K562 (cell line): ENCODE results near the gene UVRAG. TPM values are rescaled to one million over a fixed set of nuclear protein-coding genes. Genes with fewer than 3 reads are reported as not detected.

Source experiments
- ATAC-seq: fragments of 200-7000 bp; cut with Tn5 transposase; 3 replicates; pipeline ENCODE4 v1.9.1; 2020; ENCODE audit warnings: moderate library complexity
- BruUV-seq: library from RNA; stranded (reverse); fragments of 400-500 nt; replicated peaks from 2 replicates; lab custom pipeline; 2021; lab: Mats Ljungman, UMichigan
- CTCF ChIA-PET: fragments of 300-600 bp; formaldehyde crosslinking; extraction: SDS; loops from one replicate; lab custom pipeline; 2021; ENCODE audit warnings: low intra/inter-chr PET ratio; lab: Yijun Ruan, JAX
- POLR2A ChIA-PET: fragments of 300-600, 350-650 bp; sonication (Branson Sonifier 250); formaldehyde crosslinking; extraction: SDS; loops from one replicate; lab custom pipeline; 2021; ENCODE audit warnings: antibody characterized with exemption, inconsistent platforms; lab: Yijun Ruan, JAX
- DNase-seq, 4 experiments: peaks; one replicate each; pipeline versions ENCODE4 v3.0.0 to v3.0.0-alpha.2; 2011 to 2018; ENCODE audit warnings: low spot score in 3 of 4, mixed read lengths in 3 of 4; ENCODE audit errors: extremely low read depth in 1 of 4
- FAIRE-seq: peaks from 2 replicates; lab custom pipeline; 2011; peaks lifted over from hg19 to GRCh38; lab: Jason Lieb, UNC
- H2AFZ ChIP-seq: 2 replicates; pipeline ENCODE4 v1.6.0; 2011; ENCODE audit warnings: low read depth, low read length, control low read depth, inconsistent platforms
- H3K27ac ChIP-seq: fragments of 200-600 bp; 3 replicates; pipeline ENCODE4 v1.8.0; 2011; ENCODE audit warnings: low read depth, mild to moderate bottlenecking, control low read depth, inconsistent platforms, low read length, moderate library complexity, mixed read lengths; ENCODE audit errors: extremely low read depth
- H3K27me3 ChIP-seq, 2 experiments: fragments of 300-600 bp in 1 of 2; 2 replicates in 1 of 2; 3 replicates in 1 of 2; pipeline versions ENCODE4 v1.6.0 to v1.8.0; 2011; ENCODE audit warnings: inconsistent platforms in 2 of 2, low read length in 2 of 2, mild to moderate bottlenecking in 1 of 2, mixed read lengths in 1 of 2, moderate library complexity in 1 of 2; ENCODE audit not compliant: control insufficient read depth in 2 of 2, insufficient read depth in 2 of 2
- H3K36me3 ChIP-seq: fragments of 300-600 bp; 3 replicates; pipeline ENCODE4 v1.8.0; 2011; ENCODE audit warnings: mild to moderate bottlenecking, low read length, inconsistent platforms; ENCODE audit not compliant: control insufficient read depth, insufficient read depth
- H3K4me1 ChIP-seq, 2 experiments: fragments of 200-600 bp in 1 of 2; replicated peaks in 1 of 2; 2 replicates in 1 of 2; 3 replicates in 1 of 2; pipeline versions ENCODE4 v1.5.1 to v1.8.0; 2011; ENCODE audit warnings: inconsistent platforms in 2 of 2, low read length in 2 of 2, mild to moderate bottlenecking in 1 of 2, mixed read lengths in 1 of 2, moderate library complexity in 1 of 2; ENCODE audit not compliant: control insufficient read depth in 2 of 2, insufficient read depth in 2 of 2
- H3K4me2 ChIP-seq: 2 replicates; pipeline ENCODE4 v1.6.1; 2011; ENCODE audit warnings: low read length, control low read depth, inconsistent platforms, mixed read lengths; ENCODE audit not compliant: insufficient read depth
- H3K4me3 ChIP-seq: fragments of 200-600 bp; sonication (generic), shearing (Covaris generic); 2 replicates; pipeline ENCODE4 v1.5.1; 2016; ENCODE audit warnings: control low read depth, inconsistent platforms
- H3K79me2 ChIP-seq: fragments of 200-600 bp; 3 replicates; pipeline ENCODE4 v1.8.0; 2011; ENCODE audit warnings: low read length, inconsistent platforms; ENCODE audit not compliant: control insufficient read depth, insufficient read depth
- H3K9ac ChIP-seq, 2 experiments: 2 replicates each; pipeline versions ENCODE4 v1.6.0 to v1.6.1; 2011; ENCODE audit warnings: low read depth in 2 of 2, low read length in 2 of 2, control low read depth in 1 of 2, inconsistent platforms in 1 of 2, mild to moderate bottlenecking in 1 of 2, mixed read lengths in 1 of 2; ENCODE audit not compliant: insufficient read depth in 1 of 2
- H3K9me1 ChIP-seq: one replicate; pipeline ENCODE4 v1.6.0; 2011; ENCODE audit warnings: inconsistent platforms, mild to moderate bottlenecking, low read length, moderate library complexity; ENCODE audit not compliant: control insufficient read depth, insufficient read depth
- H3K9me3 ChIP-seq: replicated peaks from 2 replicates; pipeline ENCODE4 v1.5.1; 2011; ENCODE audit warnings: low read depth, low read length, inconsistent platforms; ENCODE audit not compliant: control insufficient read depth, insufficient read depth
- H4K20me1 ChIP-seq: replicated peaks from 2 replicates; pipeline ENCODE4 v1.6.1; 2011; ENCODE audit warnings: low read length, inconsistent platforms, mixed read lengths; ENCODE audit not compliant: control insufficient read depth, insufficient read depth
- CREB1 ChIP-seq, 2 experiments: sonication (generic) in 1 of 2; formaldehyde crosslinking in 1 of 2; IDR thresholded peaks; 2 replicates each; pipeline versions ENCODE4 v1.6.1 to v1.8.0; 2012 to 2022; ENCODE audit warnings: inconsistent platforms in 1 of 2, mild to moderate bottlenecking in 1 of 2, missing genetic modification reagents in 1 of 2, moderate library complexity in 1 of 2
- CREB3 ChIP-seq: fragments of 450-650 bp; conservative IDR thresholded peaks from 2 replicates; pipeline ENCODE4 v1.6.1; 2016; ENCODE audit warnings: missing genetic modification characterization, low read depth, mild to moderate bottlenecking, missing compliant biosample characterization, moderate library complexity
- DPF2 ChIP-seq: fragments of 450-650 bp; IDR thresholded peaks from 2 replicates; pipeline ENCODE4 v1.6.1; 2016
- ELF2 ChIP-seq: fragments of 250-450 bp; sonication (Bioruptor Pico); IDR thresholded peaks from 2 replicates; pipeline ENCODE4 v1.5.0; 2021; ENCODE audit warnings: mild to moderate bottlenecking
- GATAD2A ChIP-seq: fragments of 450-650 bp; IDR thresholded peaks from 2 replicates; pipeline ENCODE4 v1.6.1; 2017
- NFYB ChIP-seq: IDR thresholded peaks from 2 replicates; pipeline ENCODE4 v1.6.1; 2011; ENCODE audit warnings: mild to moderate bottlenecking, moderate library complexity; ENCODE audit not compliant: insufficient read length; ENCODE audit errors: extremely low read depth
- PTBP1 ChIP-seq: fragments of 200-400 bp; formaldehyde crosslinking; IDR thresholded peaks from 2 replicates; pipeline ENCODE4 v1.6.1; 2017; ENCODE audit warnings: low read depth, low read length
- SMAD4 ChIP-seq: fragments of 250-450 bp; sonication (Bioruptor Pico); conservative IDR thresholded peaks from 2 replicates; pipeline ENCODE4 v1.8.0; 2021; ENCODE audit warnings: inconsistent platforms, mild to moderate bottlenecking, moderate library complexity
- SPI1 ChIP-seq: IDR thresholded peaks from 2 replicates; pipeline ENCODE4 v1.6.1; 2011; ENCODE audit warnings: low read depth, low read length, control low read depth, borderline replicate concordance
- ZBTB26 ChIP-seq: fragments of 450-650 bp; formaldehyde crosslinking; IDR thresholded peaks from 2 replicates; pipeline ENCODE4 v1.4.0; 2022; ENCODE audit warnings: missing genetic modification characterization
- WGBS: fragments of 100-300 bp; shearing (Covaris generic); methylation state at CpG from one replicate; pipeline ENCODE4 v1.1.6; 2016; ENCODE audit warnings: low coverage, mixed read lengths; ENCODE audit not compliant: insufficient coverage; ENCODE audit errors: missing lambda C conversion rate; 5-methylcytosine and 5-hydroxymethylcytosine counted together
- in situ Hi-C: fragments of 300-500 bp; cut with MboI; formaldehyde crosslinking; loops from 4 replicates; pipeline ENCODE4 v1.15.0; 2018; ENCODE audit warnings: inconsistent platforms, mixed read lengths
- intact Hi-C: fragments of 100-400 bp; cut with micrococcal nuclease; formaldehyde crosslinking; loops from 2 replicates; pipeline ENCODE4 v1.14.2; 2022
- polyA plus RNA-seq, 8 experiments: library from polyadenylated mRNA; depleted of rRNA in 4 of 8; stranded (reverse) in 5 of 8; unstranded in 3 of 8; fragments of >200 nt; fragmentation: Nextera tagmentation in 2 of 8; fragmentation: Illumina TruSeq in 1 of 8; extraction: Ambion mirVana in 2 of 8; extraction: Trizol in 1 of 8; gene quantifications; 2 replicates each; pipeline versions ENCODE4 v1.2.1 to v1.2.3, GENCODE V29; 2011 to 2014; ENCODE audit warnings: inconsistent platforms in 1 of 8, missing spikeins in 1 of 8
- total RNA-seq, 7 experiments: library from RNA; depleted of rRNA in 6 of 7; stranded (reverse); fragments of >200 nt in 6 of 7; fragmentation: Illumina TruSeq in 2 of 7; extraction: Trizol in 2 of 7; gene quantifications; 2 replicates each; pipeline versions ENCODE4 v1.2.1 to v1.2.3, GENCODE V29; 2011 to 2021; ENCODE audit warnings: low replicate concordance in 1 of 7
- TF ChIP-seq, protein P1 (sequence below), 3 experiments: IDR thresholded peaks in 2 of 3; conservative IDR thresholded peaks in 1 of 3; 2 replicates each; pipeline ENCODE4 v1.5.1; 2011 to 2012; ENCODE audit warnings: low read length in 3 of 3, mild to moderate bottlenecking in 3 of 3, control low read depth in 2 of 3, improper control_type of control experiment in 1 of 3, inconsistent platforms in 1 of 3, low read depth in 1 of 3, mixed read lengths in 1 of 3, moderate library complexity in 1 of 3; ENCODE audit not compliant: insufficient read depth in 2 of 3
- TF ChIP-seq, protein P2 (sequence below): sonication (generic); formaldehyde crosslinking; IDR thresholded peaks from 2 replicates; pipeline ENCODE4 v1.8.0; 2022; ENCODE audit warnings: missing genetic modification reagents, mild to moderate bottlenecking, moderate library complexity, borderline replicate concordance

The UVRAG gene
- total and polyA plus RNA-seq, 9 of the 15 experiments (the other 6 are each of a cell fraction or from before 2014, with no cell fraction given): 3.1 to 17.8 (median 12.4) TPM

DNA sequence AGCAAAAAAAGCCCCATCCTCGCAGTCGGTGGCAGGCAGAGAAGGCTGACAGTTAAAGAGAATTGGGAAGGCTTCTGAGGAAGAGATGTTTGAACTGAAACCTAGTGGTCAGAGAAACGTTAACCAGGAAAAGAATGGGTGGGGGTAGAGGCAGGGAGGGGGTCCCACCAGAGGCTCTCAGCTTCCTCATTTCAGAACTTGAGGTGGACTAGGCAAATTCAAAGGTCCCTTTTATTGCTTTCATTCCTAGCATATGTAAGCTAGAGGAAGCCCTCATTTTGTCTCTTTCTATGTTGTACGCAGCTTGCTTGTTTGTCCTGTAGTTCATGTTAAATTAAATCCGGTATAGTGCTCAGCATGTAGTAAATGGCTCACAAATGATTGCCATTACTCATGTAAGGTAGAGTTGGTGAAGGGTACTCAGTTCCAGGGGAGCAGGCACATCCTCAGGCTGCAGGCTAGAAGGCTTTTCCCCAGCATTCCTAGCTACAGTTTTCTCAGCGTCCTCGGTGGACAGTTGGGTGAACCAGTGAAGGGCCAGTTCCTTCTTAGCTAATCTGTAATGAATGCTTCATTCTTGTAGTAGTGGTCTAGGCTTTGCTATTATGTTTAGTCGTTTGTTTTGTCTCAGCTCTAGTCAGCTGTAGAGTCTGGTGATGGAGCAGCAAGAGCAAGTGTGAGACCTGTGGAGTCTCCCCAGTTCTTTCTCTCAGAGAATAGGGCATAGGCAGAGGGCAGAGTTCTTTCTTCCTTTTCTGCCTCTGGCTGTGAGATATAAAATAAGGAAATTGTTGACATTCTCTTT is 58.6 kb downstream of the UVRAG start:
- ATAC-seq (no peak), FAIRE-seq (no peak), DNase-seq (no peak)
- peaks cover 2 to 6% of the 10 kb centered on the region in 2 experiments; a peak in 3 of 5 replicates for H3K4me1 ChIP-seq
- intact Hi-C loops: loop anchor here (5.0 kb wide), 1 partner anchor 486 kb away; no protein-coding TSS in a partner anchor
- H3K27ac ChIP-seq: no peak overlapping the region
- no peak overlapping the region for H3K9ac ChIP-seq
- in situ Hi-C loops: loop anchor here (25.0 kb wide), 1 partner anchor 436 kb away; the partner anchor contains the start of gene KLHL35
- no peaks in the 10 kb centered on the region; the same call in 1 of the 2 replicates for H4K20me1 ChIP-seq
- H2AFZ ChIP-seq: no peak overlapping the region
- no peaks in the 10 kb centered on the region for H3K9me1 ChIP-seq
- H3K4me3 ChIP-seq: no peak overlapping the region
- 66% methylated on average over 8 of the region's 8 CpGs for WGBS
- POLR2A ChIA-PET: interaction anchor here (0.6 to 1.6 kb wide), 4 partner anchors 10 to 451 kb away, joined by 3 read pairs; no protein-coding TSS in a partner anchor
- H3K9me3 ChIP-seq: no peaks in the 10 kb centered on the region
- TF ChIP-seq CREB3 (tag): no peak
- no peak for TF ChIP-seq ELF2 (CRISPR knock-in tag)
- no peak for TF ChIP-seq SMAD4 (CRISPR knock-in tag)
- TF ChIP-seq GATAD2A: no peak
- TF ChIP-seq NFYB: no peak
- no peak for TF ChIP-seq SPI1
- no peak for TF ChIP-seq PTBP1
- TF ChIP-seq, protein P1, sequence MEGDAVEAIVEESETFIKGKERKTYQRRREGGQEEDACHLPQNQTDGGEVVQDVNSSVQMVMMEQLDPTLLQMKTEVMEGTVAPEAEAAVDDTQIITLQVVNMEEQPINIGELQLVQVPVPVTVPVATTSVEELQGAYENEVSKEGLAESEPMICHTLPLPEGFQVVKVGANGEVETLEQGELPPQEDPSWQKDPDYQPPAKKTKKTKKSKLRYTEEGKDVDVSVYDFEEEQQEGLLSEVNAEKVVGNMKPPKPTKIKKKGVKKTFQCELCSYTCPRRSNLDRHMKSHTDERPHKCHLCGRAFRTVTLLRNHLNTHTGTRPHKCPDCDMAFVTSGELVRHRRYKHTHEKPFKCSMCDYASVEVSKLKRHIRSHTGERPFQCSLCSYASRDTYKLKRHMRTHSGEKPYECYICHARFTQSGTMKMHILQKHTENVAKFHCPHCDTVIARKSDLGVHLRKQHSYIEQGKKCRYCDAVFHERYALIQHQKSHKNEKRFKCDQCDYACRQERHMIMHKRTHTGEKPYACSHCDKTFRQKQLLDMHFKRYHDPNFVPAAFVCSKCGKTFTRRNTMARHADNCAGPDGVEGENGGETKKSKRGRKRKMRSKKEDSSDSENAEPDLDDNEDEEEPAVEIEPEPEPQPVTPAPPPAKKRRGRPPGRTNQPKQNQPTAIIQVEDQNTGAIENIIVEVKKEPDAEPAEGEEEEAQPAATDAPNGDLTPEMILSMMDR (IDR thresholded peaks at IDR 0.05 in 2 of 3, conservative IDR thresholded peaks at IDR 0.05 in 1 of 3; ENCODE audit: insufficient read depth in 2 of 3, low read depth in 1 of 3, low read length in 3 of 3): no peak
- no peak for TF ChIP-seq ZBTB26
- TF ChIP-seq DPF2: no peak
- TF ChIP-seq, protein P2, sequence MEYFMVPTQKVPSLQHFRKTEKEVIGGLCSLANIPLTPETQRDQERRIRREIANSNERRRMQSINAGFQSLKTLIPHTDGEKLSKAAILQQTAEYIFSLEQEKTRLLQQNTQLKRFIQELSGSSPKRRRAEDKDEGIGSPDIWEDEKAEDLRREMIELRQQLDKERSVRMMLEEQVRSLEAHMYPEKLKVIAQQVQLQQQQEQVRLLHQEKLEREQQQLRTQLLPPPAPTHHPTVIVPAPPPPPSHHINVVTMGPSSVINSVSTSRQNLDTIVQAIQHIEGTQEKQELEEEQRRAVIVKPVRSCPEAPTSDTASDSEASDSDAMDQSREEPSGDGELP: no peak
- TF ChIP-seq CREB1 (IDR thresholded peaks at IDR 0.05): no peak
- no peak for TF ChIP-seq CREB1 (CRISPR knock-in tag; IDR thresholded peaks at IDR 0.05)
- H3K36me3 ChIP-seq: no peaks in the 10 kb centered on the region
- no peak overlapping the region for H3K4me2 ChIP-seq
- H3K27me3 ChIP-seq: no peaks in the 10 kb centered on the region
- no TSS peak for BruUV-seq
- CTCF ChIA-PET: no interaction called here
- peaks cover 9% of the 10 kb centered on the region; the same call in 2 of the 3 replicates for H3K79me2 ChIP-seq
